Parathyroid adenoma (tissue), 2 donors: ENCODE results near the gene PTGER4.

Source experiments
- H2AFZ ChIP-seq: fragments of 300-600 bp; sonication (generic); one replicate; pipeline ENCODE4 v1.7.0; 2017; ENCODE audit warnings: antibody characterized with exemption, mild to moderate bottlenecking
- H3K27ac ChIP-seq: fragments of 300-600 bp; sonication (generic); one replicate; pipeline ENCODE4 v1.7.0; 2017
- H3K27me3 ChIP-seq: fragments of 300-600 bp; sonication (generic); one replicate; pipeline ENCODE4 v1.7.0; 2017; ENCODE audit warnings: low read length; ENCODE audit not compliant: control insufficient read depth, insufficient read depth
- H3K36me3 ChIP-seq: fragments of 300-600 bp; sonication (generic); one replicate; pipeline ENCODE4 v1.7.0; 2017; ENCODE audit warnings: low read length; ENCODE audit not compliant: control insufficient read depth, insufficient read depth
- H3K4me1 ChIP-seq: fragments of 300-600 bp; sonication (generic); one replicate; pipeline ENCODE4 v1.7.0; 2017; ENCODE audit warnings: control low read depth
- H3K4me2 ChIP-seq: fragments of 300-600 bp; sonication (generic); one replicate; pipeline ENCODE4 v1.7.0; 2017; ENCODE audit warnings: low read length
- H3K4me3 ChIP-seq: fragments of 300-600 bp; sonication (generic); one replicate; pipeline ENCODE4 v1.7.0; 2017; ENCODE audit warnings: low read depth, low read length
- H3K79me2 ChIP-seq: fragments of 300-600 bp; sonication (generic); one replicate; pipeline ENCODE4 v1.7.0; 2017; ENCODE audit warnings: control low read depth
- H3K9ac ChIP-seq: fragments of 300-600 bp; sonication (generic); one replicate; pipeline ENCODE4 v1.7.0; 2017; ENCODE audit warnings: mild to moderate bottlenecking
- H3K9me3 ChIP-seq: fragments of 300-600 bp; sonication (generic); one replicate; pipeline ENCODE4 v1.7.0; 2017; ENCODE audit warnings: low read length; ENCODE audit not compliant: control insufficient read depth
- TF ChIP-seq, protein P1 (sequence below): fragments of 300-600 bp; sonication (generic); IDR thresholded peaks from one replicate; pipeline ENCODE4 v1.7.0; 2017; ENCODE audit warnings: antibody characterized with exemption, mild to moderate bottlenecking
- donor health status: primary hyperparathyroidism.

The PTGER4 gene

DNA sequence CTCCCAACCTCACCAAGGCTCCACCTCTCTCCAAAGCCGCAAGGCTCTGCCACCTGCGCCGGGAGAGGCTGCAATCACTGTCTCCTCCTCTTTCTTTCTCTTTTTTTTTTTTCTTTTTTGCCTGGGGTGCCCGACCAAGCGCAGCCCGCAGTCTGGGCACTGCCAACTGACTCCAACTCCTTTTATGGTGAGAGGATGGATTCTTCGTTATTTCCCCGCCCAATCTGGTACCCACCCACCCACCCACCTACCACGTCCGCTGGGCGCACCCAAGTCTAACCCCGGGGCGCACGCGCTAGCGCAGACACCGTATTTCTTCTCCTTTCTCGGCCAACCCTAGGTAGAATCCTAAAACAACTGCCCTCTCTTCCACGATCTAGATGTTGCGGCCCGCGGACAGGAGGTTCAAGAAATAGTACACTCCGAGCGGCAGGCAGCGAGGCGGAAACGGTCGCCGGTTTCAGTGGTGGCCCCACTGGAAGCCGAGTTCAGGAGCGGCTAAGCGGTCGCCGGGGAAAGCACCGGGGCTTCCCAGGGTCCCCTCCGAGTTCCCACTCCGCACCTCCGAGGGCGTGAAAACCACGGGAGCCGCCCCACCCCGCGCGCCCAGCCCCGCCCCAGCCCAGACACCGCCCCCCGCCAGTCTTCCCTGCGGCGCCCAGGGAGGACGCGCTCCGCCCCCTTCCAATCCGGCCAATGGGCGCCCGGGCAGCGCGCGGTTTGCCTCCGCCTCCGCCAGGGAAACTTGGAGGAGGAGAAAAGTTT, 385 bp upstream of the PTGER4 start:
- peak overlapping the region; percentile 59 for H3K4me3 ChIP-seq
- no peaks in the 10 kb centered on the region for H3K79me2 ChIP-seq
- H3K4me1 ChIP-seq: no peaks in the 10 kb centered on the region
- no peaks in the 10 kb centered on the region for H3K36me3 ChIP-seq
- peak overlapping the region; percentile 89 for H3K4me2 ChIP-seq
- peak overlapping the region; percentile 84 for H3K27ac ChIP-seq
- no peaks in the 10 kb centered on the region for H3K9me3 ChIP-seq
- H3K27me3 ChIP-seq: peaks cover 2% of the 10 kb centered on the region
- TF ChIP-seq, protein P1, sequence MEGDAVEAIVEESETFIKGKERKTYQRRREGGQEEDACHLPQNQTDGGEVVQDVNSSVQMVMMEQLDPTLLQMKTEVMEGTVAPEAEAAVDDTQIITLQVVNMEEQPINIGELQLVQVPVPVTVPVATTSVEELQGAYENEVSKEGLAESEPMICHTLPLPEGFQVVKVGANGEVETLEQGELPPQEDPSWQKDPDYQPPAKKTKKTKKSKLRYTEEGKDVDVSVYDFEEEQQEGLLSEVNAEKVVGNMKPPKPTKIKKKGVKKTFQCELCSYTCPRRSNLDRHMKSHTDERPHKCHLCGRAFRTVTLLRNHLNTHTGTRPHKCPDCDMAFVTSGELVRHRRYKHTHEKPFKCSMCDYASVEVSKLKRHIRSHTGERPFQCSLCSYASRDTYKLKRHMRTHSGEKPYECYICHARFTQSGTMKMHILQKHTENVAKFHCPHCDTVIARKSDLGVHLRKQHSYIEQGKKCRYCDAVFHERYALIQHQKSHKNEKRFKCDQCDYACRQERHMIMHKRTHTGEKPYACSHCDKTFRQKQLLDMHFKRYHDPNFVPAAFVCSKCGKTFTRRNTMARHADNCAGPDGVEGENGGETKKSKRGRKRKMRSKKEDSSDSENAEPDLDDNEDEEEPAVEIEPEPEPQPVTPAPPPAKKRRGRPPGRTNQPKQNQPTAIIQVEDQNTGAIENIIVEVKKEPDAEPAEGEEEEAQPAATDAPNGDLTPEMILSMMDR: no peak
- no peak overlapping the region for H3K9ac ChIP-seq
- H2AFZ ChIP-seq: peak overlapping the region; percentile 87

DNA sequence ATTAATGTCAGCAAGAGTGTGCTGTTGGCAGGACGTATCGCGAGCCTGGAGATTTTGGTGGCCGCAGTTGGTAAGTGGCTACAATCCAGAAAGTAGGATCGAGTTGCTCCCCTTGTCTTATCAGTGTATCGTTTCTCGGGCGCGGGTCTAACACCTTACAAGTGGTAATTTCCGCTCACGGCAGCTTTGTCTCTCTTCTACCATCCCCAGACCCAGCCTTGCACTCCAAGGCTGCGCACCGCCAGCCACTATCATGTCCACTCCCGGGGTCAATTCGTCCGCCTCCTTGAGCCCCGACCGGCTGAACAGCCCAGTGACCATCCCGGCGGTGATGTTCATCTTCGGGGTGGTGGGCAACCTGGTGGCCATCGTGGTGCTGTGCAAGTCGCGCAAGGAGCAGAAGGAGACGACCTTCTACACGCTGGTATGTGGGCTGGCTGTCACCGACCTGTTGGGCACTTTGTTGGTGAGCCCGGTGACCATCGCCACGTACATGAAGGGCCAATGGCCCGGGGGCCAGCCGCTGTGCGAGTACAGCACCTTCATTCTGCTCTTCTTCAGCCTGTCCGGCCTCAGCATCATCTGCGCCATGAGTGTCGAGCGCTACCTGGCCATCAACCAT, 1.1 kb downstream of the PTGER4 start:
- Histone ChIP-seq H3K9ac (no peak overlapping the region), H3K27me3 (peaks cover 2% of the 10 kb centered on the region), H3K4me2 (peak overlapping the region; percentile 89), H3K4me3 (peak overlapping the region; percentile 59), H3K36me3 (no peaks in the 10 kb centered on the region), H3K79me2 (no peaks in the 10 kb centered on the region), H3K4me1 (no peaks in the 10 kb centered on the region), H3K9me3 (no peaks in the 10 kb centered on the region), H2AFZ (peak overlapping the region; percentile 87), H3K27ac (no peak overlapping the region)
- TF ChIP-seq, protein P1: no peak

DNA sequence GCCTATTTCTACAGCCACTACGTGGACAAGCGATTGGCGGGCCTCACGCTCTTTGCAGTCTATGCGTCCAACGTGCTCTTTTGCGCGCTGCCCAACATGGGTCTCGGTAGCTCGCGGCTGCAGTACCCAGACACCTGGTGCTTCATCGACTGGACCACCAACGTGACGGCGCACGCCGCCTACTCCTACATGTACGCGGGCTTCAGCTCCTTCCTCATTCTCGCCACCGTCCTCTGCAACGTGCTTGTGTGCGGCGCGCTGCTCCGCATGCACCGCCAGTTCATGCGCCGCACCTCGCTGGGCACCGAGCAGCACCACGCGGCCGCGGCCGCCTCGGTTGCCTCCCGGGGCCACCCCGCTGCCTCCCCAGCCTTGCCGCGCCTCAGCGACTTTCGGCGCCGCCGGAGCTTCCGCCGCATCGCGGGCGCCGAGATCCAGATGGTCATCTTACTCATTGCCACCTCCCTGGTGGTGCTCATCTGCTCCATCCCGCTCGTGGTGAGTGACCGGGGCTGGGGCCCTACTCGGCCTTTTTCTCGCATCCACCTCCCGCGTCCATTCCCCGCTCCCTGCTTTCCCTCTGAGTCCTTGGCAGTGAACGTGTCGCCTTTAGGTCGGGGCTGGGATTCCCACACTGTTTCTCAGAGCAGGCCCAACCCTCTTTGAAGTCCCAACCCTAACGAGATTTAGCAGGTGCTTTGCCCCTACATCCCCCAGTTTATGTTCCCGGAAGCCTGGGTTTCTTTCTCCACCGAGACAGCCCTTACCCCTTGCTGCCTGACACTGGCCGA, 1.8 kb downstream of the PTGER4 start:
- H3K27ac ChIP-seq: no peak overlapping the region
- H3K4me3 ChIP-seq: peak overlapping the region; percentile 28
- H3K36me3 ChIP-seq: no peaks in the 10 kb centered on the region
- no peaks in the 10 kb centered on the region for H3K4me1 ChIP-seq
- H2AFZ ChIP-seq: peak overlapping the region; percentile 17
- H3K4me2 ChIP-seq: peak overlapping the region; percentile 89
- TF ChIP-seq, protein P1: no peak
- no peaks in the 10 kb centered on the region for H3K9me3 ChIP-seq
- no peaks in the 10 kb centered on the region for H3K79me2 ChIP-seq
- no peak overlapping the region for H3K9ac ChIP-seq
- H3K27me3 ChIP-seq: peaks cover 2% of the 10 kb centered on the region

DNA sequence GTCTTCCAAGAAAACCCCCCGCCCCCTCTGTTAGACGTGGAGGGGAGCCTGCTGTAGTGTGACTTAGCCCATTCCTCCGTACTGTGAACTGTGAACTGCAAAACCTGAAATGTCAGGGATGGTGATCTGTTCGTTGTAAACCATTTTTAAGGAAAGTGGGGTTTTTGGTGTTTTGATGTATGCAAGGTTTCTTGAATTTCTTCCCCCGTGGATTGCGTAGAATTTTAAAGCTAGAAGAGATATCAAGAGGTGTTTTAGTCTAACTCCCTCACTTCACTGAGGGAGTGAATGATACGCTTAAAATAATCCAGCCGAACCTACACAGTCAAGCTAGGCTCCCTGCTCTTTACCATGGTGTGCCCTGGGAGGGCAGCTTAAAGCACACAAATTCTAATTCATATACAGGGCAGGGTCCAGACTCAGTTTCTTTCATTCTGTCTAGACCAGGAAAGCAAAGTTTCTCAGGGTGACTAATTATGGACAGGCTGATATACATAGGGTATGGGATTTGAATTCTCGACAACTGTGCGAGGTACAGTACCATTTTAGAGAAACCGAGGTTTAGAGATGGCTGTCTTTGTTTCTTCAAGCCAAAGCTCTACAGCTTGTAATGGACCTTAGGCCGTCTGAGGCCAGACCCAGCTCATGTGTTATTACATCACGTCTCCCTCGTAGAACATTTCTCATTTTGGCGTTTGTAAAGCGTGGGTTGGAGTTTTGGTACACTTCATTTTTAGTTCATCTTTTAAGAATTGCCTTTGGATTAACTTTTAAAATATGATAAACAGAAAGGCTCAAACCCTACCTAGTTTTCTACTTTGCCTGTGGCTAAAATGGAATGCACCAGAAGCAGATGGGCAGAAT, 2.7 kb downstream of the PTGER4 start:
- Histone ChIP-seq H3K4me1 (no peaks in the 10 kb centered on the region), H3K4me2 (no peak overlapping the region), H2AFZ (no peak overlapping the region), H3K27ac (no peak overlapping the region), H3K4me3 (no peak overlapping the region), H3K9me3 (no peaks in the 10 kb centered on the region), H3K9ac (no peak overlapping the region), H3K79me2 (no peaks in the 10 kb centered on the region), H3K36me3 (no peaks in the 10 kb centered on the region), H3K27me3 (peaks cover 2% of the 10 kb centered on the region)
- TF ChIP-seq, protein P1: no peak
